Thyroid gland (tissue), 4 donors: ENCODE results near the gene CHST10.

Experiments
- POLR2A ChIP-seq, 2 donors: fragments of 450-650 bp; IDR thresholded peaks; one replicate each; pipeline ENCODE4 v1.6.1; 2017; ENCODE audit warnings: antibody characterized with exemption in 2 of 2, mild to moderate bottlenecking in 2 of 2, moderate library complexity in 1 of 2
- TF ChIP-seq, protein P1 (sequence below), 6 experiments: fragments of 200-600 bp in 3 of 6; fragments of 450-650 bp in 3 of 6; sonication (generic) in 3 of 6; IDR thresholded peaks; one replicate each; pipeline ENCODE4 v1.5.1; 2016 to 2019; ENCODE audit warnings: antibody characterized with exemption in 6 of 6, mild to moderate bottlenecking in 2 of 6, inconsistent platforms in 1 of 6, moderate library complexity in 1 of 6

DNA sequence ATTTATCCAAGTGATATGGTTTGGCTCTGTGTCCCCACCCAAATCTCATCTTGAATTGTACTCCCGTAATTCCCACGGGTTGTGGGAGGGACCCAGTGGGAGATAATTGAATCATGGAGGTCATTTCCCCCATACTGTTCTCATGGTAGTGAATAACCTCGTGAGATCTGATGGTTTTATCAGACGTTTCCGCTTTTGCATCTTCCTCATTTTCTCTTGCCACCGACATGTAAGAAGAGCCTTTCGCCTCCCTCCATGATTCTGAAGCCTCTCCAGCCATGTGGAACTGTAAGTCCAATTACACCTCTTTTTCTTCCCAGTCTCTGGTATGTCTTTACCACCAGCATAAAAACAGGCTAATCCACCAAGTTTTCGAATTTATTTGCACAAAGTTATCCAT lies 20.3 kb upstream of the CHST10 start:
- TF ChIP-seq, protein P1, sequence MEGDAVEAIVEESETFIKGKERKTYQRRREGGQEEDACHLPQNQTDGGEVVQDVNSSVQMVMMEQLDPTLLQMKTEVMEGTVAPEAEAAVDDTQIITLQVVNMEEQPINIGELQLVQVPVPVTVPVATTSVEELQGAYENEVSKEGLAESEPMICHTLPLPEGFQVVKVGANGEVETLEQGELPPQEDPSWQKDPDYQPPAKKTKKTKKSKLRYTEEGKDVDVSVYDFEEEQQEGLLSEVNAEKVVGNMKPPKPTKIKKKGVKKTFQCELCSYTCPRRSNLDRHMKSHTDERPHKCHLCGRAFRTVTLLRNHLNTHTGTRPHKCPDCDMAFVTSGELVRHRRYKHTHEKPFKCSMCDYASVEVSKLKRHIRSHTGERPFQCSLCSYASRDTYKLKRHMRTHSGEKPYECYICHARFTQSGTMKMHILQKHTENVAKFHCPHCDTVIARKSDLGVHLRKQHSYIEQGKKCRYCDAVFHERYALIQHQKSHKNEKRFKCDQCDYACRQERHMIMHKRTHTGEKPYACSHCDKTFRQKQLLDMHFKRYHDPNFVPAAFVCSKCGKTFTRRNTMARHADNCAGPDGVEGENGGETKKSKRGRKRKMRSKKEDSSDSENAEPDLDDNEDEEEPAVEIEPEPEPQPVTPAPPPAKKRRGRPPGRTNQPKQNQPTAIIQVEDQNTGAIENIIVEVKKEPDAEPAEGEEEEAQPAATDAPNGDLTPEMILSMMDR (IDR thresholded peaks at IDR 0.05): no peak
- no peak for TF ChIP-seq POLR2A (IDR thresholded peaks at IDR 0.05)
